H1 (cell line): ENCODE measurements around the gene MYO1D. TPM values are rescaled to one million over a fixed set of nuclear protein-coding genes. Genes with fewer than 3 reads are reported as not detected.

Experiments
- CHD2 ChIP-seq: IDR thresholded peaks from 2 replicates; pipeline ENCODE4 v1.6.1; 2012; ENCODE audit warnings: low read length, improper control_type of control experiment
- POLR2A ChIP-seq, 2 experiments: IDR thresholded peaks; 1 replicate in 1 of 2; 2 replicates in 1 of 2; pipeline ENCODE4 v1.6.1; 2011; ENCODE audit warnings: low read depth in 2 of 2, low read length in 2 of 2, mild to moderate bottlenecking in 2 of 2; ENCODE audit errors: control extremely low read depth in 1 of 2
- polyA plus RNA-seq, 7 experiments: library from polyadenylated mRNA; depleted of rRNA in 3 of 7; stranded (reverse) in 5 of 7; unstranded in 2 of 7; fragments of >200 nt in 5 of 7; fragments of 200-250 nt in 2 of 7; gene quantifications; 1 replicate in 5 of 7; 2 replicates in 1 of 7; 4 replicates in 1 of 7; pipeline versions ENCODE4 v1.2.1 to v1.2.3, GENCODE V29; 2011 to 2013; ENCODE audit warnings: missing spikeins in 2 of 7, mixed read lengths in 2 of 7
- total RNA-seq: library from RNA; stranded (reverse); fragmentation: NEBNext Ultra II Directional; extraction: Animal tissue kit (Norgen Biotek cat#: 25700); gene quantifications from 2 replicates; pipeline ENCODE4 v1.2.1, GENCODE V29; 2021
- TF ChIP-seq, protein P1 (sequence below): IDR thresholded peaks from 2 replicates; pipeline ENCODE4 v1.6.1; 2011; ENCODE audit warnings: low read depth, mild to moderate bottlenecking, low read length; ENCODE audit not compliant: insufficient read depth

The MYO1D gene
- total and polyA plus RNA-seq, 2 of the 8 experiments (the other 6 are each of a cell fraction or from before 2014, with no cell fraction given), result 6.5 to 25.4 TPM

DNA sequence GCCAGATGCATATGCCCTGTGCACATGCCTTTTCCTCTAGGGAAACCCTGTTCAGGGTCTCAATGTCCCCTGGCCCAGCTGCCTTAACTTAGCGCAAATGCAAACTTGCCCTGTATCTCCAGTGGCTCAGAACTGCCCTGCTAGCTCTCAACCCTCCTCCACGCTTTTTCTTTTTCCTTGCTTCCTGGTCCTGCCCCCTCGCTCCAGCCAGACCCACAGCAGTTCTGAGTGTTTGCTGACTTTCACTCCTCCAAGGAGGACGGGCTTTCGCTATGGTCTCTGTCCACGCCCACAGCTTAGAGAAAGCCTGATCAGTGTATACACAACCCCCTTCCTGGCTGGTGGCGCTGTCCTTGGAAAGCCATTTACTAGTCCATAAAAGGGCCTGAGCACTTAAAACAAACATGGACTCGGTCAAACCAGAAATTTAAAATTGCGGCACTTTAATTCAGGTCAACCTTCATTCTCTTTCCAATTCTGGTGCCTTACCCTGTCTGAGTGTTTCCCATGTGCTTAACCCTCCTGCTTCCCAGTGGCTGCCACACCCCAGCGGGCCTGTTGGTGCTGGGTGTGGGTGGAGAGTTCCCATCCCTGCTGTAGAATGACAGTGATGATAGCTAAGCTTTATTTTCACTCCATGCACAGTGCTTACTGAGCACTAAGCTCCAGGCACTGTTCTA lies 35.4 kb upstream of the MYO1D start (continued):
- TF ChIP-seq CHD2 (no peak), POLR2A (IDR thresholded peaks at IDR 0.05; ENCODE audit: control extremely low read depth in 1 of 2, low read depth in 2 of 2, low read length in 2 of 2) (no peak)
- TF ChIP-seq, protein P1, sequence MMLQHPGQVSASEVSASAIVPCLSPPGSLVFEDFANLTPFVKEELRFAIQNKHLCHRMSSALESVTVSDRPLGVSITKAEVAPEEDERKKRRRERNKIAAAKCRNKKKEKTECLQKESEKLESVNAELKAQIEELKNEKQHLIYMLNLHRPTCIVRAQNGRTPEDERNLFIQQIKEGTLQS, result no peak
- TF ChIP-seq, all 59 proteins: peak for 0
